ENCODE measurements around the gene CD248.

CD248 gene, protein sequence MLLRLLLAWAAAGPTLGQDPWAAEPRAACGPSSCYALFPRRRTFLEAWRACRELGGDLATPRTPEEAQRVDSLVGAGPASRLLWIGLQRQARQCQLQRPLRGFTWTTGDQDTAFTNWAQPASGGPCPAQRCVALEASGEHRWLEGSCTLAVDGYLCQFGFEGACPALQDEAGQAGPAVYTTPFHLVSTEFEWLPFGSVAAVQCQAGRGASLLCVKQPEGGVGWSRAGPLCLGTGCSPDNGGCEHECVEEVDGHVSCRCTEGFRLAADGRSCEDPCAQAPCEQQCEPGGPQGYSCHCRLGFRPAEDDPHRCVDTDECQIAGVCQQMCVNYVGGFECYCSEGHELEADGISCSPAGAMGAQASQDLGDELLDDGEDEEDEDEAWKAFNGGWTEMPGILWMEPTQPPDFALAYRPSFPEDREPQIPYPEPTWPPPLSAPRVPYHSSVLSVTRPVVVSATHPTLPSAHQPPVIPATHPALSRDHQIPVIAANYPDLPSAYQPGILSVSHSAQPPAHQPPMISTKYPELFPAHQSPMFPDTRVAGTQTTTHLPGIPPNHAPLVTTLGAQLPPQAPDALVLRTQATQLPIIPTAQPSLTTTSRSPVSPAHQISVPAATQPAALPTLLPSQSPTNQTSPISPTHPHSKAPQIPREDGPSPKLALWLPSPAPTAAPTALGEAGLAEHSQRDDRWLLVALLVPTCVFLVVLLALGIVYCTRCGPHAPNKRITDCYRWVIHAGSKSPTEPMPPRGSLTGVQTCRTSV

GRCh38 chr11:66316849-66317251 is at the start of gene CD248:
CD248 (minus strand) TSS chr11:66317044; CDS start chr11:66317027, 17 bp downstream.
- TF ChIP-seq, protein P1, sequence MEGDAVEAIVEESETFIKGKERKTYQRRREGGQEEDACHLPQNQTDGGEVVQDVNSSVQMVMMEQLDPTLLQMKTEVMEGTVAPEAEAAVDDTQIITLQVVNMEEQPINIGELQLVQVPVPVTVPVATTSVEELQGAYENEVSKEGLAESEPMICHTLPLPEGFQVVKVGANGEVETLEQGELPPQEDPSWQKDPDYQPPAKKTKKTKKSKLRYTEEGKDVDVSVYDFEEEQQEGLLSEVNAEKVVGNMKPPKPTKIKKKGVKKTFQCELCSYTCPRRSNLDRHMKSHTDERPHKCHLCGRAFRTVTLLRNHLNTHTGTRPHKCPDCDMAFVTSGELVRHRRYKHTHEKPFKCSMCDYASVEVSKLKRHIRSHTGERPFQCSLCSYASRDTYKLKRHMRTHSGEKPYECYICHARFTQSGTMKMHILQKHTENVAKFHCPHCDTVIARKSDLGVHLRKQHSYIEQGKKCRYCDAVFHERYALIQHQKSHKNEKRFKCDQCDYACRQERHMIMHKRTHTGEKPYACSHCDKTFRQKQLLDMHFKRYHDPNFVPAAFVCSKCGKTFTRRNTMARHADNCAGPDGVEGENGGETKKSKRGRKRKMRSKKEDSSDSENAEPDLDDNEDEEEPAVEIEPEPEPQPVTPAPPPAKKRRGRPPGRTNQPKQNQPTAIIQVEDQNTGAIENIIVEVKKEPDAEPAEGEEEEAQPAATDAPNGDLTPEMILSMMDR (IDR thresholded peaks at IDR 0.05), result no peak
- no peak for TF ChIP-seq ZFX (IDR thresholded peaks at IDR 0.05; ENCODE audit: borderline replicate concordance)
- H3K27ac ChIP-seq, result peak within 1 kb of the TSS; percentile 15; the same call in 1 of the 2 replicates

- H3K27ac ChIP-seq, result peak overlapping the region; percentile 46
- no peak for TF ChIP-seq ZFX (IDR thresholded peaks at IDR 0.05; ENCODE audit: borderline replicate concordance)
- TF ChIP-seq, protein P1 (IDR thresholded peaks at IDR 0.05), result no peak
Observed at GRCh38 chr11:66365711-66366619, 49.1 kb upstream of the CD248 start.

DNA sequence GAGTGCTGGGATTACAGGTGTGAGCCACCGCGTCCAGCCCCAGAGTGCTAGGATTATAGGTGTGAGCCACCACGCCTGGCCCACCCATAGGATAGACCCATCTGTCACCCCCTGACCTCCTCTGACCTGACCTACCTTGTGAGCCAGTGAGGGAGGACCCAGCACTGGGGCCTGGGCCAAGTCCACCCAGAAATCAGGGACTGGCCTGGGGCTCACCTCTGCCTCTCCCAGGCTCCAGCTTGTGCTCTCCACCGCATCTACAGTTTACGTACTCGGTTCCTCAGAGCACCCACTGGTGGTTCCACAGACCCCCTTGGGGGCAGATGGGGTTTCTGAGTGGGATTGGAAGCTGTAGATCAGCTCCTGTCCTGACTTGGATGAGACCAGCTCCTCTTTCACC is 48.3 kb upstream of the CD248 start:
- TF ChIP-seq, protein P1 (IDR thresholded peaks at IDR 0.05), result no peak
- TF ChIP-seq ZFX (IDR thresholded peaks at IDR 0.05; ENCODE audit: borderline replicate concordance), result no peak
- H3K27ac ChIP-seq, result peak overlapping the region; percentile 46

DNA sequence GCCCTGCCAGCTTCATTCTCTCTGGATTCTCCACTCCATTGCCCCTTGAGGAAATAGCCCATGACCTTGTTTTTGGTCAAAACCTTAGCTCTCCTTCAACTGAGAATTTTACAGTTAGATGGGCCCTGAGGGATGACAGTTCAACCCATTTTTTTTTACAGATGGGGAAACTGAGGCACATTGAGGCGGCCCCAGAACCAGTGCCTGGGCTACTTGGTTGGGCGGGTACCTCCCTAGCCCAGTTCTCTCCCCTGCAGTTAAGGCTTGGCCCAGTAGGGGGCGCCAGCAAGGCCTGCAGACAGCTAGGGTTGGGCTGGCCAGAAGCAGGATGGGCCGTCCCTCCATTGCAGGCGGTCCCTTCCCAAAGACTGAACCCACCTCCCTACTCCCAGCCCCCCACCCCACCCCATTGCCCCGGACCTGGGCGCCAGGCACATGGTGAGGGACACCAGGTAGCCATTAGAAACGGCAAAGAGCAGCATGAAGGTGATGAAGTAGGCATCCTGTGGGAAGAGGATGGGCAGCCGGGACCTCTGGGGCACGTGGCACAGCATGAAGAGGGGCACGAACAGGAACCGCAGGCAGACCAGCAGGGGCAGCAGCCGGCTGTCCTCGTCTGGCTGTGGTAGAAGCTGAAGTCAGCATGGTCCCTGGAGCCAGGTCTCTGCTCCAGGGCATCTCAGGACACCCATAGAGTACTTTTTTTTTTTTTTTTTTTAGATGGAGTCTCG is 47.1 kb upstream of the CD248 start:
- no peak for TF ChIP-seq ZFX (IDR thresholded peaks at IDR 0.05; ENCODE audit: borderline replicate concordance)
- TF ChIP-seq, protein P1 (IDR thresholded peaks at IDR 0.05), result peak; percentile 96
- H3K27ac ChIP-seq, result peak overlapping the region; percentile 46; the same call in 1 of the 2 replicates

GRCh38 chr11:66363187-66363601 is 46.4 kb upstream of the CD248 start:
- H3K27ac ChIP-seq, result peak overlapping the region; percentile 46
- TF ChIP-seq, protein P1 (IDR thresholded peaks at IDR 0.05), result no peak
- no peak for TF ChIP-seq ZFX (IDR thresholded peaks at IDR 0.05; ENCODE audit: borderline replicate concordance)

GRCh38 chr11:66362481-66363147 is 45.8 kb upstream of the CD248 start:
- TF ChIP-seq, protein P1 (IDR thresholded peaks at IDR 0.05), result no peak
- no peak for TF ChIP-seq ZFX (IDR thresholded peaks at IDR 0.05; ENCODE audit: borderline replicate concordance)
- peak overlapping the region; percentile 46 for H3K27ac ChIP-seq
